ENCODE data around the gene GRB2.

GRCh38 chr17:75373280-75373679, 32.2 kb downstream of the GRB2 start:
- TF ChIP-seq, protein P1, sequence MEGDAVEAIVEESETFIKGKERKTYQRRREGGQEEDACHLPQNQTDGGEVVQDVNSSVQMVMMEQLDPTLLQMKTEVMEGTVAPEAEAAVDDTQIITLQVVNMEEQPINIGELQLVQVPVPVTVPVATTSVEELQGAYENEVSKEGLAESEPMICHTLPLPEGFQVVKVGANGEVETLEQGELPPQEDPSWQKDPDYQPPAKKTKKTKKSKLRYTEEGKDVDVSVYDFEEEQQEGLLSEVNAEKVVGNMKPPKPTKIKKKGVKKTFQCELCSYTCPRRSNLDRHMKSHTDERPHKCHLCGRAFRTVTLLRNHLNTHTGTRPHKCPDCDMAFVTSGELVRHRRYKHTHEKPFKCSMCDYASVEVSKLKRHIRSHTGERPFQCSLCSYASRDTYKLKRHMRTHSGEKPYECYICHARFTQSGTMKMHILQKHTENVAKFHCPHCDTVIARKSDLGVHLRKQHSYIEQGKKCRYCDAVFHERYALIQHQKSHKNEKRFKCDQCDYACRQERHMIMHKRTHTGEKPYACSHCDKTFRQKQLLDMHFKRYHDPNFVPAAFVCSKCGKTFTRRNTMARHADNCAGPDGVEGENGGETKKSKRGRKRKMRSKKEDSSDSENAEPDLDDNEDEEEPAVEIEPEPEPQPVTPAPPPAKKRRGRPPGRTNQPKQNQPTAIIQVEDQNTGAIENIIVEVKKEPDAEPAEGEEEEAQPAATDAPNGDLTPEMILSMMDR (IDR thresholded peaks at IDR 0.05) = no peak
- no peak for TF ChIP-seq POLR2A (IDR thresholded peaks at IDR 0.05)
- no peak for TF ChIP-seq POLR2AphosphoS5 (IDR thresholded peaks at IDR 0.05)

All from upper lobe of left lung (tissue), 4 donors.